GM12878 (cell line): ENCODE results near the gene MBOAT1. TPM values are rescaled to one million over a fixed set of nuclear protein-coding genes. Genes with fewer than 3 reads are reported as not detected.

Experiments
- CBFB ChIP-seq: IDR thresholded peaks from 2 replicates; pipeline ENCODE4 v1.6.1; 2016; ENCODE audit warnings: antibody characterized with exemption, low read depth
- CUX1 ChIP-seq: IDR thresholded peaks from 2 replicates; pipeline ENCODE4 v1.6.1; 2012; ENCODE audit warnings: improper control_type of control experiment, low read depth, low read length; ENCODE audit not compliant: insufficient replicate concordance
- E2F4 ChIP-seq: IDR thresholded peaks from 2 replicates; pipeline ENCODE4 v1.6.1; 2012; ENCODE audit warnings: low read depth, low read length, improper control_type of control experiment
- JUND ChIP-seq: IDR thresholded peaks from 2 replicates; pipeline ENCODE4 v1.6.1; 2012; ENCODE audit warnings: low read depth, mild to moderate bottlenecking, low read length, improper control_type of control experiment, moderate library complexity
- LARP7 ChIP-seq: fragments of 450-650 bp; IDR thresholded peaks from 2 replicates; pipeline ENCODE4 v1.6.1; 2017; ENCODE audit warnings: mild to moderate bottlenecking
- MAX ChIP-seq: IDR thresholded peaks from 2 replicates; pipeline ENCODE4 v1.6.1; 2012; ENCODE audit warnings: low read depth, low read length, improper control_type of control experiment
- NRF1 ChIP-seq: conservative IDR thresholded peaks from 2 replicates; pipeline ENCODE4 v1.6.1; 2011; ENCODE audit warnings: mild to moderate bottlenecking, low read depth, low read length, improper control_type of control experiment
- RAD51 ChIP-seq: fragments of 450-650 bp; IDR thresholded peaks from 2 replicates; pipeline ENCODE4 v1.6.1; 2016; ENCODE audit warnings: moderate library complexity, mild to moderate bottlenecking, inconsistent platforms
- TCF3 ChIP-seq: IDR thresholded peaks from 2 replicates; pipeline ENCODE4 v1.6.1; 2012; ENCODE audit warnings: low read depth, mild to moderate bottlenecking, low read length, borderline replicate concordance; ENCODE audit not compliant: insufficient read depth
- ZNF24 ChIP-seq: fragments of 450-650 bp; IDR thresholded peaks from 2 replicates; pipeline ENCODE4 v1.6.1; 2017; ENCODE audit warnings: antibody characterized with exemption, mild to moderate bottlenecking
- polyA plus RNA-seq, 11 experiments: library from polyadenylated mRNA; depleted of rRNA in 4 of 11; unstranded in 6 of 11; stranded (reverse) in 5 of 11; fragments of >200 nt; fragmentation: Nextera tagmentation in 4 of 11; fragmentation: Illumina TruSeq in 1 of 11; extraction: Ambion mirVana in 4 of 11; extraction: Trizol in 1 of 11; gene quantifications; 1 replicate in 1 of 11; 2 replicates in 10 of 11; pipeline versions ENCODE4 v1.2.1 to v1.2.3, GENCODE V29; 2011 to 2016; ENCODE audit warnings: inconsistent platforms in 2 of 11, missing spikeins in 2 of 11, low read depth in 1 of 11
- total RNA-seq, 4 experiments: library from RNA; depleted of rRNA in 3 of 4; stranded (reverse); fragments of >200 nt in 3 of 4; fragmentation: Illumina TruSeq in 1 of 4; extraction: Trizol in 1 of 4; gene quantifications; 2 replicates each; pipeline versions ENCODE4 v1.2.1 to v1.2.3, GENCODE V29; 2013 to 2021

MBOAT1 gene
- total and polyA plus RNA-seq, 10 of the 15 experiments (the other 5 are each of a cell fraction or from before 2014, with no cell fraction given) = 0.39 to 21.0 (median 11.6) TPM

GRCh38 chr6:20156824-20157223, 55.4 kb downstream of the MBOAT1 start (continued):
- TF ChIP-seq ZNF24 (no peak), E2F4 (no peak), RAD51 (no peak), JUND (no peak), CUX1 (no peak), LARP7 (no peak), CBFB (no peak), TCF3 (no peak), MAX (no peak), NRF1 (no peak)
